HG03565 (cell line): ENCODE data around the gene SLC1A3.

Source experiments
- ATAC-seq: cut with Tn5 transposase; IDR thresholded peaks from one replicate; pipeline ENCODE4 v1.9.1; 2021; ENCODE audit warnings: mild to moderate bottlenecking, moderate library complexity; ENCODE audit not compliant: unreplicated experiment

The SLC1A3 gene

GRCh38 chr5:36682499-36682898, 76.1 kb downstream of the SLC1A3 start:
- ATAC-seq = peak; percentile 44

GRCh38 chr5:36683821-36684434, 77.5 kb downstream of the SLC1A3 start:
- ATAC-seq = no peak

GRCh38 chr5:36685631-36686288, 79.4 kb downstream of the SLC1A3 start:
- ATAC-seq = peak; percentile 29

- ATAC-seq = no peak
These were observed 80.5 kb downstream of the SLC1A3 start for GRCh38 chr5:36686881-36687280.

- no peak for ATAC-seq
These were observed 82.3 kb downstream of the SLC1A3 start for GRCh38 chr5:36688722-36689121.

GRCh38 chr5:36689225-36689624, 82.8 kb downstream of the SLC1A3 start:
- no peak for ATAC-seq

GRCh38 chr5:36690041-36690961, 83.9 kb downstream of the SLC1A3 start:
- peak; percentile 61 for ATAC-seq

GRCh38 chr5:36691226-36691625, 84.8 kb downstream of the SLC1A3 start:
- no peak for ATAC-seq

GRCh38 chr5:36691696-36692371, 85.4 kb downstream of the SLC1A3 start:
- no peak for ATAC-seq

GRCh38 chr5:36692791-36693763, 86.7 kb downstream of the SLC1A3 start:
- peak; percentile 37 for ATAC-seq

- no peak for ATAC-seq
These were observed 87.9 kb downstream of the SLC1A3 start for GRCh38 chr5:36694351-36694750.

- peak; percentile 60 for ATAC-seq
These were observed 89.8 kb downstream of the SLC1A3 start for GRCh38 chr5:36696059-36696673.

- no peak for ATAC-seq
These were observed 91.6 kb downstream of the SLC1A3 start for GRCh38 chr5:36698031-36698430.

GRCh38 chr5:36701085-36701698, 94.8 kb downstream of the SLC1A3 start:
- ATAC-seq = peak; percentile 94

- ATAC-seq = no peak
These were observed 96.9 kb downstream of the SLC1A3 start for GRCh38 chr5:36703245-36703860.

- ATAC-seq = no peak
These were observed 97.7 kb downstream of the SLC1A3 start for GRCh38 chr5:36704131-36704530.

GRCh38 chr5:36705055-36705454, 98.6 kb downstream of the SLC1A3 start:
- no peak for ATAC-seq

- no peak for ATAC-seq
These were observed 100.3 kb downstream of the SLC1A3 start for GRCh38 chr5:36706662-36707061.

- no peak for ATAC-seq
These were observed 102.6 kb downstream of the SLC1A3 start for GRCh38 chr5:36708996-36709395.
